Motor neuron (in vitro differentiated cells): Measurements from ENCODE around the gene PTPRG. TPM values are rescaled to one million over a fixed set of nuclear protein-coding genes. Genes with fewer than 3 reads are reported as not detected.

Source experiments
- ATAC-seq, 8 experiments: fragments of 200-7000 bp; cut with Tn5 transposase; replicated peaks in 6 of 8; 2 replicates each; pipeline ENCODE4 v1.8.0; 2021; ENCODE audit warnings: mild to moderate bottlenecking in 8 of 8, moderate library complexity in 8 of 8
- H3K27ac ChIP-seq, 2 donors: fragments of 250-450 bp; sonication (Bioruptor Pico); 2 replicates each; pipeline ENCODE4 v1.9.0; 2021; ENCODE audit warnings: antibody characterized with exemption in 2 of 2, mild to moderate bottlenecking in 2 of 2, moderate library complexity in 1 of 2
- H3K4me1 ChIP-seq, 2 donors: fragments of 250-450 bp; sonication (Bioruptor Pico); replicated peaks in 1 of 2; 2 replicates each; pipeline ENCODE4 v1.6.1; 2021; ENCODE audit warnings: antibody characterized with exemption in 2 of 2, mild to moderate bottlenecking in 2 of 2, moderate library complexity in 1 of 2
- H3K4me3 ChIP-seq, 5 donors: fragments of 250-450 bp; sonication (Bioruptor Pico); 2 replicates each; pipeline ENCODE4 v1.9.0; 2021; ENCODE audit warnings: antibody characterized with exemption in 5 of 5, mild to moderate bottlenecking in 5 of 5, moderate library complexity in 4 of 5
- WGBS, 10 experiments: fragments of 450-650 bp; shearing (Covaris generic); methylation state at CpG; one replicate each; pipeline ENCODE4 v1.0.0; 2022; 5-methylcytosine and 5-hydroxymethylcytosine counted together
- in situ Hi-C, 9 experiments: fragments of 400-800 bp; cut with MboI; loops; one replicate each; pipeline ENCODE4 v1.15.0; 2021; ENCODE audit warnings: low sequenced_read_pairs in 9 of 9, low pct_unique_long_range_greater_than_20kb in 2 of 9; ENCODE audit not compliant: unreplicated experiment in 9 of 9
- total RNA-seq, 8 experiments: library from RNA; unstranded; fragments of 300-600 nt; gene quantifications; 2 replicates each; pipeline versions ENCODE4 v1.2.3 to v1.2.4, GENCODE V29; 2022

Gene PTPRG
- total RNA-seq, 8 experiments from 2014 or later, result 15.9 to 75.2 (median 42.9) TPM

- ATAC-seq, result peak in 1 of 8 experiments; percentile 59
- in situ Hi-C loops, result loop anchor here in 1 of 9 experiments (25.0 kb wide), 1 partner anchor 270 kb away; the partner anchor contains the start of gene PTPRG
- WGBS, 10 experiments, result 9 to 100% (median 100%) methylated on average over 1 of the region's 1 CpG; no CpG with 5 or more reads in 3 of the 10 experiments
- Histone ChIP-seq H3K27ac (no peak overlapping the region), H3K4me1 (peaks cover 18 to 19% of the 10 kb centered on the region in 2 donors), H3K4me3 (no peak overlapping the region)
These were observed 270.6 kb downstream of the PTPRG start for GRCh38 chr3:61831973-61832372.

DNA sequence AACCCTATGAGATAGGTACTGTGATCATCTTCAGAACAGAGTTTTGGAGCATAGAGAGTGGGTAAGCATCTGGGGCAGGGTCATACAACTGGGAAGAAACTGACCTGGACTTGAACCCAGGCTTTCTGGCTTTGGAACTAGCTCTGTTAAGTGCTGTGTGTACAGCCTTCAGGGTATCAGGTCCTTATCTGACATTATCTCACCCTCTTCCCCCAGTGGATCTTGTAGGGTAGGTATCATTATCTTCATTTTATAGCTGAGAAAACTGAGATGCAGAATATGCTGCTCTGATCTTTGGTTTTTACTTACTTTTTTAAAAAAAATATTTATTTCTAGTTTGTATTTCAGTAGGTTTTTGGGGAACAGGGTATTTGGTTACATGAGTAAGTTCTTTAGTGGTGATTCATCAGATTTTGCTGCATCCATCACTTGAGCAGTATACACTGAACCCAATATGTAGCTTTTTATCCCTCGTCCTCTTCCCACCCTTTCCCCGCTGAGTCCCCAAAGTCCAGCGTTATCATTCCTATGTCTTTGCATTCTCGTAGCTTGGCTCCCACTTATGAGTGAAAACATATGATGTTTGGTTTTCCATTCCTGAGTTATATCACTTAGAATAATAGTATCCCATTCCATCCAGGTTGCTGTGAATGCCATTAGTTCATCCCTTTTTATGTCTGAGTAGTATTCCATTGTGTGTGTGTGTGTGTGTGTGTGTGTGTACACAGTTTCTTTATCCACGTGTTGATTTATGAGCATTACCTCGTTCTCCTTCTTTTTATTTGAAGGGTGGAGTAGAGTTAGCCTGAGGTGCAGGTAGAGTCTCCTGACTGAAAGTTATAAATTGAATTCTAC, 271.2 kb downstream of the PTPRG start:
- in situ Hi-C loops, result loop anchor here in 1 of 9 experiments (25.0 kb wide), 1 partner anchor 270 kb away; the partner anchor contains the start of gene PTPRG
- no peak overlapping the region for H3K4me3 ChIP-seq
- H3K27ac ChIP-seq, result no peak overlapping the region
- peak in 1 of 8 experiments; percentile 25 for ATAC-seq
- WGBS, 10 experiments, result 49 to 100% (median 89%) methylated on average over 1 to 6 of the region's 6 CpGs
- peaks cover 18 to 19% of the 10 kb centered on the region in 2 donors for H3K4me1 ChIP-seq

GRCh38 chr3:61839256-61839655, 277.9 kb downstream of the PTPRG start:
- no peak overlapping the region for H3K4me3 ChIP-seq
- peaks cover 8 to 11% of the 10 kb centered on the region in 2 donors for H3K4me1 ChIP-seq
- ATAC-seq, result no peak
- WGBS, 10 experiments, result 70 to 100% (median 92%) methylated on average over 1 to 2 of the region's 2 CpGs
- H3K27ac ChIP-seq, result no peak overlapping the region
- in situ Hi-C loops, result loop anchor here in 1 of 9 experiments (25.0 kb wide), 1 partner anchor 277 kb away; the partner anchor contains the start of gene PTPRG

DNA sequence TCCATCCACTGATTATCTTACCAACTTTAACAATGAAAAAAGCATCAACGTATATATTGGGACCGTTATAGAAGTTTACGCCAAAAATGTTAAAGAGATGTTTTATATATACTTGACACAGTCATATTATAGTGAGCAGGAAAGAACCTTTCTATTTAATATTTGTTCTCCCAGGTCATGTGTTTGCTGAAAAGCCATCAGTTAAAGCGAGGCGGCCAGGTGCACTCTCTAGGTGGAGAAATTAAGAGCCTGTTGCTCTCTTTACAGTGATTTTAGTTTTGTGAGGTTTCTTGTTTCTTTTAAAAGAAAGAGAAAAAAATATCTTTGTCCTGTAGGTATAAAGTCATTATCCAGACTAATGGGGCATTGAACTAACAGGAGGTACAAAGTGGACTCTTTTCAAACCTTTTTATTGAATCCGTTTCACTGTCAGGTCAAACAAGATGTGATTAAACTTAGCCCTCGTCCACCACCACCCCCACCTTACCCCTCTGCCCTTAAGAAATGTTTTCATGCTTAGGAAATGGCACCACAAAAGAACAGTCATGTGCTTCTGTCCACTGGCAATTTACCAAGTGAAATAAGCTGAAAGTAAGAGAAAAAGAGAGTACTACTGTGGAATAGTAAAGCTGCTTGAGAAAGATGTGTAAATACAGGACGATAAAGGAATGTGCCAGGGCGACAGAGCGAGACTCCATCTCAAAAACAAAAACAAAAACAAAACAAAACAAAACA, 279.9 kb downstream of the PTPRG start:
- peaks cover 8 to 16% of the 10 kb centered on the region in 2 donors for H3K4me1 ChIP-seq
- no peak overlapping the region for H3K27ac ChIP-seq
- H3K4me3 ChIP-seq, result no peak overlapping the region
- in situ Hi-C loops, result loop anchor here in 1 of 9 experiments (25.0 kb wide), 1 partner anchor 279 kb away; the partner anchor contains the start of gene PTPRG
- WGBS, 10 experiments, result 0 to 100% (median 88%) methylated on average over 1 to 10 of the region's 10 CpGs
- peak in 3 of 8 experiments; percentile 19 to 86 (median 50) for ATAC-seq

DNA sequence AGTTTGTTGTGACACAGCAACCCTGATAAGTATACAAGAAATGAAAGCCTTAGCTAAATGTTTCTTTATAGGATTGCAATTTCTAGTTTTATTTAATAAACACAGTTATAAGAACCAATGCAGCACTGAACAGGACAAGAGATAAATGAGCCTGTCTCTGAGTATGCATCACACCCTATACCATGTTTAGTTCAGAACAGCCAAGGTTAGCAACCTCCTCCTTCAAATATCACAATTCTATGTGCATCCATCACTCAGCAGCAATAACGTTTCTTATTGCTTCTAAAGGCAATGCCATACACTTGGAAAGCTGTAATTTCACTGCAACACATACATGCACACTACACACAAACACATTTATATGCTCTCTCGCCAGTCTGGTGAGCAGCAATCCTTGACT, 280.6 kb downstream of the PTPRG start:
- 57 to 80% (median 75%) methylated on average over 1 to 2 of the region's 2 CpGs; no CpG with 5 or more reads in 5 of the 10 experiments for WGBS, 10 experiments
- in situ Hi-C loops, result loop anchor here in 1 of 9 experiments (25.0 kb wide), 1 partner anchor 280 kb away; the partner anchor contains the start of gene PTPRG
- Histone ChIP-seq H3K4me1 (peaks cover 8 to 16% of the 10 kb centered on the region in 2 donors), H3K4me3 (no peak overlapping the region), H3K27ac (no peak overlapping the region)
- peak in 5 of 8 experiments; percentile 40 to 72 (median 61) for ATAC-seq

GRCh38 chr3:61844346-61844745, 283.0 kb downstream of the PTPRG start:
- WGBS, 10 experiments, result 83 to 100% (median 97%) methylated on average over 1 to 4 of the region's 5 CpGs; no CpG with 5 or more reads in 2 of the 10 experiments
- peaks cover 8 to 16% of the 10 kb centered on the region in 2 donors for H3K4me1 ChIP-seq
- H3K4me3 ChIP-seq, result no peak overlapping the region
- in situ Hi-C loops, result loop anchor here in 1 of 9 experiments (25.0 kb wide), 1 partner anchor 282 kb away; the partner anchor contains the start of gene PTPRG
- no peak overlapping the region for H3K27ac ChIP-seq
- ATAC-seq, result no peak

GRCh38 chr3:61846488-61846887, 285.1 kb downstream of the PTPRG start:
- in situ Hi-C loops, result loop anchor here in 1 of 9 experiments (25.0 kb wide), 1 partner anchor 284 kb away; the partner anchor contains the start of gene PTPRG
- peaks cover 4 to 16% of the 10 kb centered on the region in 2 donors for H3K4me1 ChIP-seq
- no peak overlapping the region for H3K4me3 ChIP-seq
- no peak for ATAC-seq
- no peak overlapping the region for H3K27ac ChIP-seq
- 100% methylated on average over 1 to 2 of the region's 2 CpGs; no CpG with 5 or more reads in 8 of the 10 experiments for WGBS, 10 experiments

DNA sequence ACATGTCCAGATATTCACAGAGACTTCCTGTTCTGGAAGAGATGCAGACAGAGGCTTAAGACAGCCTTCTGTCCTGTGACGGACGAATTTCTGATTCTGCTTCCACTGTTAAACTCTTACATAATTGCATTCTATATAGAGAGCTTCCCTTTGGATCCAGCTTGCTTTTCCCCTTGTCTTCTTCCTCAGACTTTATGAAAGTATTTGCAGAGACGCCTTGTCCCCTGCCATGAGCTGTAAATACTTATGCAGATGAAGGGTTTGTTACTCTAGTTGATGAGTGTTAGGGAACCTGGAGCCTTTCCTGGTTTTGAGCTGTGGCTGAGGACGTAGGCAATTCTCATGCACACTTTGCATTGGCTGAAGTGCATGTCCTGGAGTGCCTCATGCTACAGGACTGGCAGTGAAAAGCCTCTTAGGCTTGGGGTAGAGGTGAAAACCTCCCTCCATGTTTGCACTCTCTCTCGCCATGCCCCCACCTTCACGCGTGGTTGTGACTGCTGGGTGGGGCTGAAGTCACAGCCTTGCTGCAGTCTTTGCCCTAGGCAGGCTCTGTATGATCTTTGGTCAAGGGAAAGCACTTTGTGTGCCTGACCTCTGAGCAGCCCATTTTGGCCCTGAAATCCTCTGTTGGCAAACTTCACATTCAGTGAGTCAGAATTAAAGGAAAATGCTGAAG, 286.6 kb downstream of the PTPRG start:
- WGBS, 10 experiments, result 0 to 67% (median 44%) methylated on average over 1 to 5 of the region's 7 CpGs; no CpG with 5 or more reads in 2 of the 10 experiments
- peak in 6 of 8 experiments; percentile 34 to 94 (median 66) for ATAC-seq
- no peak overlapping the region for H3K27ac ChIP-seq
- in situ Hi-C loops, result loop anchor here in 1 of 9 experiments (25.0 kb wide), 1 partner anchor 286 kb away; the partner anchor contains the start of gene PTPRG
- no peak overlapping the region for H3K4me3 ChIP-seq
- peaks cover 0 to 8% of the 10 kb centered on the region in 2 donors for H3K4me1 ChIP-seq

- in situ Hi-C loops, result loop anchor here in 1 of 9 experiments (25.0 kb wide), 1 partner anchor 287 kb away; the partner anchor contains the start of gene PTPRG
- 0 to 100% (median 68%) methylated on average over 1 to 3 of the region's 3 CpGs for WGBS, 10 experiments
- Histone ChIP-seq H3K4me3 (no peak overlapping the region), H3K4me1 (peaks cover 2 to 8% of the 10 kb centered on the region in 2 donors), H3K27ac (no peak overlapping the region)
- peak in 1 of 8 experiments; percentile 6 for ATAC-seq
These were observed 287.5 kb downstream of the PTPRG start for GRCh38 chr3:61848885-61849284.

DNA sequence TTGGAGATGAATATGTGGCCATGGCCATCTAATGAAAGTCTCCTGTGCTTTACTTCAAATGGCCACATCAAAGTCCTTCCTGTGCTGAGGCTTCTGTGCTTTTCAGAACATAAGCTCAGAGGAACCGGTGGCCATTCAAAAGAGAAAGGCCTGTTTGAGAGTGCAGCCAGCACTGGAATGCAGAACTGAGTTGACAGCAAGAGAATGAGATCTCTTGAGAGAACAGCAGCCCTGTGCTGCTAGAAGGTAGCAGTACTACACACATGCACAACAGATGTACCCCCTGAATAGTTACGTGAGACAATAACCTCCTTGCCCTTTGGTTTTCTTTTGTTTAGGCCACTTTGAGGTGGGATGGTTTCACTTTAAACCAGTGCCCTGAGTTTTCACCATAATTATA, 292.5 kb downstream of the PTPRG start:
- in situ Hi-C loops, result loop anchor here in 3 of 9 experiments (25.0 kb wide), 1 partner anchor 333 kb away; no protein-coding TSS in a partner anchor
- Histone ChIP-seq H3K4me3 (no peak overlapping the region), H3K4me1 (peaks cover 3 to 6% of the 10 kb centered on the region in 2 donors), H3K27ac (no peak overlapping the region)
- 20 to 83% (median 50%) methylated on average over 1 to 2 of the region's 2 CpGs; no CpG with 5 or more reads in 3 of the 10 experiments for WGBS, 10 experiments
- peak in 3 of 8 experiments; percentile 26 to 51 (median 48) for ATAC-seq

GRCh38 chr3:61855211-61855610, 293.8 kb downstream of the PTPRG start:
- Histone ChIP-seq H3K4me1 (peaks cover 0 to 6% of the 10 kb centered on the region in 2 donors), H3K4me3 (no peak overlapping the region), H3K27ac (no peak overlapping the region)
- 80 to 100% (median 92%) methylated on average over 1 of the region's 1 CpG; no CpG with 5 or more reads in 4 of the 10 experiments for WGBS, 10 experiments
- ATAC-seq, result no peak
- in situ Hi-C loops, result loop anchor here in 3 of 9 experiments (25.0 kb wide), 1 partner anchor 332 kb away; no protein-coding TSS in a partner anchor
